SK-N-SH (cell line): Measurements from ENCODE around the gene MTUS2. TPM values are rescaled to one million over a fixed set of nuclear protein-coding genes. Genes with fewer than 3 reads are reported as not detected.

Source experiments
- CTCF ChIA-PET: fragments of 300-600, 350-600 bp; formaldehyde crosslinking; extraction: SDS; loops from one replicate; lab custom pipeline; 2021; lab: Yijun Ruan, JAX
- POLR2A ChIA-PET: fragments of 350-600 bp; sonication (Branson Sonifier 250); formaldehyde crosslinking; extraction: SDS; loops from one replicate; lab custom pipeline; 2020; ENCODE audit warnings: antibody characterized with exemption, inconsistent platforms; lab: Yijun Ruan, JAX
- DNase-seq: peaks from one replicate; pipeline ENCODE4 v3.0.0; 2012
- H2AFZ ChIP-seq: fragments of 200-600 bp; sonication (generic); 2 replicates; pipeline ENCODE4 v1.8.1; 2016; ENCODE audit warnings: antibody characterized with exemption, mild to moderate bottlenecking, low read depth
- H3F3A ChIP-seq: fragments of 200-600 bp; sonication (generic); replicated peaks from 2 replicates; pipeline ENCODE3; 2016; ENCODE audit warnings: antibody characterized with exemption, mild to moderate bottlenecking; ENCODE audit not compliant: insufficient read depth
- H3K27ac ChIP-seq, 2 experiments: fragments of 200-500 bp in 1 of 2; fragments of 200-600 bp in 1 of 2; sonication (Bioruptor generic) in 1 of 2; sonication (generic), shearing (Covaris generic) in 1 of 2; 2 replicates each; pipeline versions ENCODE4 v1.5.1 to v1.6.1; 2014 to 2016; ENCODE audit warnings: low read depth in 2 of 2, inconsistent platforms in 1 of 2, low read length in 1 of 2, mild to moderate bottlenecking in 1 of 2, mixed read lengths in 1 of 2
- H3K27me3 ChIP-seq: fragments of 200-600 bp; sonication (generic), shearing (Covaris generic); 2 replicates; pipeline ENCODE4 v1.6.1; 2016; ENCODE audit warnings: mixed run types; ENCODE audit not compliant: insufficient read depth
- H3K36me3 ChIP-seq, 2 experiments: fragments of 200-500 bp in 1 of 2; fragments of 200-600 bp in 1 of 2; sonication (Bioruptor generic) in 1 of 2; sonication (generic) in 1 of 2; replicated peaks in 1 of 2; 2 replicates each; pipeline versions ENCODE3 to v1.5.1; 2014 to 2016; ENCODE audit warnings: low read length in 1 of 2, mild to moderate bottlenecking in 1 of 2; ENCODE audit not compliant: insufficient read depth in 2 of 2, control insufficient read depth in 1 of 2
- H3K4me1 ChIP-seq, 2 experiments: fragments of 200-500 bp in 1 of 2; fragments of 200-600 bp in 1 of 2; sonication (Bioruptor generic) in 1 of 2; sonication (generic), shearing (Covaris generic) in 1 of 2; 2 replicates each; pipeline versions ENCODE4 v1.5.1 to v1.6.1; 2014 to 2016; ENCODE audit warnings: low read depth in 1 of 2, low read length in 1 of 2, mixed run types in 1 of 2; ENCODE audit not compliant: insufficient read depth in 2 of 2, control insufficient read depth in 1 of 2
- H3K4me2 ChIP-seq: fragments of 200-600 bp; sonication (generic), shearing (Covaris generic); 2 replicates; pipeline ENCODE4 v1.6.1; 2017; ENCODE audit warnings: mixed run types
- H3K4me3 ChIP-seq, 2 experiments: fragments of 200-500 bp in 1 of 2; fragments of 200-600 bp in 1 of 2; sonication (Bioruptor generic) in 1 of 2; sonication (generic), shearing (Covaris generic) in 1 of 2; 2 replicates each; pipeline versions ENCODE4 v1.5.1 to v1.8.1; 2014 to 2016; ENCODE audit warnings: low read depth in 2 of 2, inconsistent platforms in 1 of 2, low read length in 1 of 2, mild to moderate bottlenecking in 1 of 2, mixed read lengths in 1 of 2, moderate library complexity in 1 of 2
- H3K79me2 ChIP-seq: fragments of 200-600 bp; sonication (generic); 2 replicates; pipeline ENCODE4 v1.8.1; 2017; ENCODE audit warnings: mild to moderate bottlenecking; ENCODE audit not compliant: insufficient read depth
- H3K9ac ChIP-seq: fragments of 200-600 bp; sonication (generic); 2 replicates; pipeline ENCODE4 v1.6.1; 2017; ENCODE audit warnings: mixed run types
- H3K9me2 ChIP-seq: fragments of 200-600 bp; sonication (generic); 2 replicates; pipeline ENCODE4 v1.6.1; 2017; ENCODE audit warnings: mixed run types
- H3K9me3 ChIP-seq: fragments of 200-600 bp; sonication (generic); 2 replicates; pipeline ENCODE4 v1.6.1; 2017; ENCODE audit warnings: mixed run types, mild to moderate bottlenecking, moderate library complexity
- H4K20me1 ChIP-seq: fragments of 200-600 bp; sonication (generic); 2 replicates; pipeline ENCODE4 v1.6.1; 2017; ENCODE audit warnings: mild to moderate bottlenecking, mixed run types; ENCODE audit not compliant: insufficient read depth
- CHD2 ChIP-seq: fragments of 150-350 bp; IDR thresholded peaks from 2 replicates; pipeline ENCODE4 v1.6.1; 2018; ENCODE audit warnings: low read length; ENCODE audit not compliant: partially characterized antibody
- EP300 ChIP-seq, 2 experiments: IDR thresholded peaks; 2 replicates each; pipeline versions ENCODE4 v1.4.0 to v1.6.1; 2012; ENCODE audit warnings: borderline replicate concordance in 1 of 2, low read depth in 1 of 2, low read length in 1 of 2
- EZH2phosphoT487 ChIP-seq: fragments of 200-600 bp; sonication (generic); IDR thresholded peaks from 2 replicates; pipeline ENCODE4 v1.6.1; 2017; ENCODE audit warnings: low read depth, mixed run types, mild to moderate bottlenecking, antibody characterized with exemption, moderate library complexity, borderline replicate concordance
- FOXM1 ChIP-seq: IDR thresholded peaks from 2 replicates; pipeline ENCODE4 v1.4.0; 2012; ENCODE audit warnings: low read depth, mild to moderate bottlenecking
- GATA2 ChIP-seq: sonication (generic); formaldehyde crosslinking; IDR thresholded peaks from 2 replicates; pipeline ENCODE4 v1.5.0; 2020; ENCODE audit warnings: mild to moderate bottlenecking, missing genetic modification reagents
- MEF2A ChIP-seq: IDR thresholded peaks from 2 replicates; pipeline ENCODE4 v1.4.0; 2012; ENCODE audit warnings: low read depth, borderline replicate concordance
- NFIC ChIP-seq: IDR thresholded peaks from 2 replicates; pipeline ENCODE4 v1.4.0; 2012; ENCODE audit warnings: borderline replicate concordance
- NRF1 ChIP-seq: IDR thresholded peaks from 2 replicates; pipeline ENCODE4 v1.6.1; 2012; ENCODE audit warnings: low read depth, mild to moderate bottlenecking, low read length
- POLR2AphosphoS5 ChIP-seq: IDR thresholded peaks from 2 replicates; pipeline ENCODE4 v1.6.1; 2012; ENCODE audit warnings: low read depth, low read length
- RFX5 ChIP-seq: IDR thresholded peaks from 2 replicates; pipeline ENCODE4 v1.6.1; 2012; ENCODE audit warnings: mild to moderate bottlenecking, improper control_type of control experiment, low read length
- RXRA ChIP-seq: IDR thresholded peaks from 2 replicates; pipeline ENCODE4 v1.4.0; 2012; ENCODE audit warnings: low read depth, mild to moderate bottlenecking, borderline replicate concordance
- SIN3A ChIP-seq: IDR thresholded peaks from 2 replicates; pipeline ENCODE4 v1.6.1; 2012; ENCODE audit warnings: low read depth, mild to moderate bottlenecking, low read length, moderate library complexity, borderline replicate concordance
- SMC3 ChIP-seq: IDR thresholded peaks from 2 replicates; pipeline ENCODE4 v1.6.1; 2012; ENCODE audit warnings: low read depth, low read length, improper control_type of control experiment
- TAF1 ChIP-seq: IDR thresholded peaks from 2 replicates; pipeline ENCODE4 v1.6.1; 2012; ENCODE audit warnings: low read depth, mild to moderate bottlenecking, low read length, moderate library complexity, borderline replicate concordance
- YY1 ChIP-seq: IDR thresholded peaks from 2 replicates; pipeline ENCODE4 v1.4.0; 2012; ENCODE audit warnings: low read depth, mild to moderate bottlenecking
- WGBS: methylation state at CpG from one replicate; pipeline ENCODE4 v1.1.6; 2017; ENCODE audit warnings: low lambda C conversion rate; 5-methylcytosine and 5-hydroxymethylcytosine counted together
- polyA plus RNA-seq, 3 experiments: library from polyadenylated mRNA; depleted of rRNA; stranded (reverse); fragments of >200 nt; gene quantifications; 2 replicates each; pipeline ENCODE4 v1.2.3, GENCODE V29; 2012
- TF ChIP-seq, protein P1 (sequence below): IDR thresholded peaks from 2 replicates; pipeline ENCODE4 v1.4.0; 2012; ENCODE audit warnings: low read depth, borderline replicate concordance
- TF ChIP-seq, protein P2 (sequence below): fragments of 150-350 bp; IDR thresholded peaks from 2 replicates; pipeline ENCODE4 v1.6.1; 2017; ENCODE audit warnings: antibody characterized with exemption, low read length, low read depth, borderline replicate concordance
- TF ChIP-seq, protein P3 (sequence below): IDR thresholded peaks from 2 replicates; pipeline ENCODE4 v1.6.1; 2012; ENCODE audit warnings: mild to moderate bottlenecking, low read depth, low read length, moderate library complexity
- TF ChIP-seq, protein P4 (sequence below): fragments of 150-350 bp; IDR thresholded peaks from 2 replicates; pipeline ENCODE4 v1.6.1; 2016; ENCODE audit warnings: mild to moderate bottlenecking, low read depth, low read length

The MTUS2 gene
- polyA plus RNA-seq, 1 of the 3 experiments (the other 2 are of a cell fraction), result 1.7 TPM

DNA sequence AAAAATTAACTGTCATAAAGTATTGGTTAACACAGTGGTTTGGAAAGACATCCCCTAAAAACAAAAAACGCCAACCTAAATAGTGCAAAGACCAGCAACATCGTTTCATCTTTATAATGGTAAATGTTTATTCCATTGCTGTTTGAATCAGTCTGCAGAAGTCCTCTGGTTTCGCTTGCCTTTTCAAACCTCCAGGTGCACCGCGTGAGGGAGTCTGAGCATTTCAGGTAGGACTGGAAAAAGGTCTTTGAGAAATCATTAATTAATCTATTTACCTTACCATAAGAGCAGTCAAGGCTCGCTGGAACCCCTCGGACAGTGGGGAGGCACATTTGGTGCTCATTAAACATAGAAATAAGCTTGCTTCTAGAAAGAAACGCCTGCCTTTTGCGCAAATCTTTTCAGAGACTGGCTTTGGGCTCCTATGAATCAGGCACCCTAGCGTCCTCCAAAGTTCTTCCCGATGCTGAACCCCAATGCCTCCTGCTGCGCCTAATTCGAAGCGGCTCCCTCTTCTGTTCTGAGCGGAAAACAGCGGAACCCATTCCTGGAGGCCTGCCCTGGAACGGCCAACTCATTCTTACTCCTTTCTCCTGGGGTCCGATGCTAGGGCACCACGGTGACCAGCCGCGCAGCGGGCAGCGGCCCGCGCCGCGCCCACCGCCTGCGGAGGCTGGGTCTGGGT lies 951 bp upstream of the MTUS2 start (continued):
- TF ChIP-seq GATA2 (no peak), SMC3 (no peak)

DNA sequence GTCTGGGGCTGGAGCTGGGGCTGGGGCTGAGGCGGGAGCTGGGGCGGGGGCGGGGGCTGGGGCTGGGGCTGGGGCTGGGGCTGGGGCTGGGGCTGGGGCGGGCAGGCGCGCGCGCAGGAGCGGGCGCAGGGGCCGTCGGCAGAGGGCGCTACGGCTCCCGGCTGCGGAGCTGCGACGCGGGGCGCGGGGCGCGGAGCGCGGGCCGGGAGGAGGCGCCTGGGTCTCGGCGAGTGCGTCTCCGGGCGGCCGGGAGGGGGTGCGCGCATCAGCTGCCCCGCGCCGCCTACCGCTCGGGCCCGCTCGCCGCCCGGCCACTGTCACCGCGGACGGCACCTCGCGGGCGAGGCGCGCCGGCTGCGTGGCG lies 422 bp upstream of the MTUS2 start:
- H3K4me3 ChIP-seq, result peak overlapping the region in 1 of 2 experiments; percentile 30; a peak in 1 of 4 replicates
- peak; percentile 85 for DNase-seq
- WGBS, result no CpG with 5 or more reads among the region's 55 CpGs

More for the DNA sequence above, 422 bp upstream of the MTUS2 start:
- no peaks in the 10 kb centered on the region for H3K9me3 ChIP-seq
- H3K27me3 ChIP-seq, result peaks cover 31% of the 10 kb centered on the region
- CTCF ChIA-PET, result interaction anchor here (1.0 to 2.9 kb wide), 6 partner anchors 13 to 554 kb away, joined by 3 to 10 read pairs (median 5); no protein-coding TSS in a partner anchor
- H2AFZ ChIP-seq, result no peak overlapping the region
- H3K27ac ChIP-seq, result no peak overlapping the region
- H3F3A ChIP-seq, result no peaks in the 10 kb centered on the region
- POLR2A ChIA-PET, result no interaction called here
- H3K4me1 ChIP-seq, result no peaks in the 10 kb centered on the region
- H4K20me1 ChIP-seq, result no peaks in the 10 kb centered on the region
- H3K79me2 ChIP-seq, result no peaks in the 10 kb centered on the region
- TF ChIP-seq MEF2A, result no peak
- TF ChIP-seq RXRA, result no peak
- no peak for TF ChIP-seq TAF1
- TF ChIP-seq, protein P1, sequence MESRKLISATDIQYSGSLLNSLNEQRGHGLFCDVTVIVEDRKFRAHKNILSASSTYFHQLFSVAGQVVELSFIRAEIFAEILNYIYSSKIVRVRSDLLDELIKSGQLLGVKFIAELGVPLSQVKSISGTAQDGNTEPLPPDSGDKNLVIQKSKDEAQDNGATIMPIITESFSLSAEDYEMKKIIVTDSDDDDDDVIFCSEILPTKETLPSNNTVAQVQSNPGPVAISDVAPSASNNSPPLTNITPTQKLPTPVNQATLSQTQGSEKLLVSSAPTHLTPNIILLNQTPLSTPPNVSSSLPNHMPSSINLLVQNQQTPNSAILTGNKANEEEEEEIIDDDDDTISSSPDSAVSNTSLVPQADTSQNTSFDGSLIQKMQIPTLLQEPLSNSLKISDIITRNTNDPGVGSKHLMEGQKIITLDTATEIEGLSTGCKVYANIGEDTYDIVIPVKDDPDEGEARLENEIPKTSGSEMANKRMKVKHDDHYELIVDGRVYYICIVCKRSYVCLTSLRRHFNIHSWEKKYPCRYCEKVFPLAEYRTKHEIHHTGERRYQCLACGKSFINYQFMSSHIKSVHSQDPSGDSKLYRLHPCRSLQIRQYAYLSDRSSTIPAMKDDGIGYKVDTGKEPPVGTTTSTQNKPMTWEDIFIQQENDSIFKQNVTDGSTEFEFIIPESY, result no peak
- TF ChIP-seq EP300 (IDR thresholded peaks at IDR 0.05; ENCODE audit: borderline replicate concordance in 1 of 2, low read depth in 1 of 2, low read length in 1 of 2), result no peak
- no peak for TF ChIP-seq FOXM1
- TF ChIP-seq, protein P2, sequence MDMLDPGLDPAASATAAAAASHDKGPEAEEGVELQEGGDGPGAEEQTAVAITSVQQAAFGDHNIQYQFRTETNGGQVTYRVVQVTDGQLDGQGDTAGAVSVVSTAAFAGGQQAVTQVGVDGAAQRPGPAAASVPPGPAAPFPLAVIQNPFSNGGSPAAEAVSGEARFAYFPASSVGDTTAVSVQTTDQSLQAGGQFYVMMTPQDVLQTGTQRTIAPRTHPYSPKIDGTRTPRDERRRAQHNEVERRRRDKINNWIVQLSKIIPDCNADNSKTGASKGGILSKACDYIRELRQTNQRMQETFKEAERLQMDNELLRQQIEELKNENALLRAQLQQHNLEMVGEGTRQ, result no peak
- TF ChIP-seq CHD2, result no peak
- no peak for TF ChIP-seq SIN3A
- TF ChIP-seq YY1, result no peak
- no peak for TF ChIP-seq POLR2AphosphoS5
- TF ChIP-seq, protein P3, sequence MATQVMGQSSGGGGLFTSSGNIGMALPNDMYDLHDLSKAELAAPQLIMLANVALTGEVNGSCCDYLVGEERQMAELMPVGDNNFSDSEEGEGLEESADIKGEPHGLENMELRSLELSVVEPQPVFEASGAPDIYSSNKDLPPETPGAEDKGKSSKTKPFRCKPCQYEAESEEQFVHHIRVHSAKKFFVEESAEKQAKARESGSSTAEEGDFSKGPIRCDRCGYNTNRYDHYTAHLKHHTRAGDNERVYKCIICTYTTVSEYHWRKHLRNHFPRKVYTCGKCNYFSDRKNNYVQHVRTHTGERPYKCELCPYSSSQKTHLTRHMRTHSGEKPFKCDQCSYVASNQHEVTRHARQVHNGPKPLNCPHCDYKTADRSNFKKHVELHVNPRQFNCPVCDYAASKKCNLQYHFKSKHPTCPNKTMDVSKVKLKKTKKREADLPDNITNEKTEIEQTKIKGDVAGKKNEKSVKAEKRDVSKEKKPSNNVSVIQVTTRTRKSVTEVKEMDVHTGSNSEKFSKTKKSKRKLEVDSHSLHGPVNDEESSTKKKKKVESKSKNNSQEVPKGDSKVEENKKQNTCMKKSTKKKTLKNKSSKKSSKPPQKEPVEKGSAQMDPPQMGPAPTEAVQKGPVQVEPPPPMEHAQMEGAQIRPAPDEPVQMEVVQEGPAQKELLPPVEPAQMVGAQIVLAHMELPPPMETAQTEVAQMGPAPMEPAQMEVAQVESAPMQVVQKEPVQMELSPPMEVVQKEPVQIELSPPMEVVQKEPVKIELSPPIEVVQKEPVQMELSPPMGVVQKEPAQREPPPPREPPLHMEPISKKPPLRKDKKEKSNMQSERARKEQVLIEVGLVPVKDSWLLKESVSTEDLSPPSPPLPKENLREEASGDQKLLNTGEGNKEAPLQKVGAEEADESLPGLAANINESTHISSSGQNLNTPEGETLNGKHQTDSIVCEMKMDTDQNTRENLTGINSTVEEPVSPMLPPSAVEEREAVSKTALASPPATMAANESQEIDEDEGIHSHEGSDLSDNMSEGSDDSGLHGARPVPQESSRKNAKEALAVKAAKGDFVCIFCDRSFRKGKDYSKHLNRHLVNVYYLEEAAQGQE, result no peak
- no peak for TF ChIP-seq RFX5
- no peak for TF ChIP-seq EZH2phosphoT487
- TF ChIP-seq NRF1, result no peak
- TF ChIP-seq NFIC, result no peak
- TF ChIP-seq, protein P4, sequence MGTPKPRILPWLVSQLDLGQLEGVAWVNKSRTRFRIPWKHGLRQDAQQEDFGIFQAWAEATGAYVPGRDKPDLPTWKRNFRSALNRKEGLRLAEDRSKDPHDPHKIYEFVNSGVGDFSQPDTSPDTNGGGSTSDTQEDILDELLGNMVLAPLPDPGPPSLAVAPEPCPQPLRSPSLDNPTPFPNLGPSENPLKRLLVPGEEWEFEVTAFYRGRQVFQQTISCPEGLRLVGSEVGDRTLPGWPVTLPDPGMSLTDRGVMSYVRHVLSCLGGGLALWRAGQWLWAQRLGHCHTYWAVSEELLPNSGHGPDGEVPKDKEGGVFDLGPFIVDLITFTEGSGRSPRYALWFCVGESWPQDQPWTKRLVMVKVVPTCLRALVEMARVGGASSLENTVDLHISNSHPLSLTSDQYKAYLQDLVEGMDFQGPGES, result no peak
- H3K9ac ChIP-seq, result no peak overlapping the region
- H3K36me3 ChIP-seq, result no peaks in the 10 kb centered on the region
- no peaks in the 10 kb centered on the region for H3K9me2 ChIP-seq
- no peak overlapping the region for H3K4me2 ChIP-seq
